ENCODE measurements around the gene TEX9. TPM values are rescaled to one million over a fixed set of nuclear protein-coding genes. Genes with fewer than 3 reads are reported as not detected.

TEX9 gene
- total RNA-seq, 2 experiments from 2014 or later, result 0.79 to 0.85 TPM

- POLR2A ChIA-PET, result no interaction called here
- CTCF ChIA-PET, result no interaction called here
- no peak for ATAC-seq
- Mint-ChIP-seq H3K36me3 (ENCODE audit: low read depth) (no peaks in the 10 kb centered on the region), H3K4me1 (ENCODE audit: low read depth) (peaks cover 7% of the 10 kb centered on the region), H3K27ac (no peak overlapping the region), H3K9me3 (no peaks in the 10 kb centered on the region), H3K27me3 (peaks cover 28% of the 10 kb centered on the region), H3K4me3 (no peak overlapping the region)
- no peak for DNase-seq
- intact Hi-C loops (cut with micrococcal nuclease), result no loop called here
- TF ChIP-seq CTCF (IDR thresholded peaks at IDR 0.05), result no peak
Measured at GRCh38 chr15:56460071-56460470, 94.8 kb downstream of the TEX9 start.

GRCh38 chr15:56460947-56461346, 95.7 kb downstream of the TEX9 start:
- intact Hi-C loops (cut with micrococcal nuclease), result no loop called here

GRCh38 chr15:56464893-56465520, 99.8 kb downstream of the TEX9 start, which contains the start of gene MNS1:
Gene MNS1 (minus strand): TSS chr15:56465137. CDS start chr15:56464972, 165 bp downstream.
- peak; percentile 98 for ATAC-seq
- Mint-ChIP-seq H3K36me3 (ENCODE audit: low read depth) (no peaks in the 10 kb centered on the region), H3K4me1 (ENCODE audit: low read depth) (peaks cover 23% of the 10 kb centered on the region), H3K27me3 (peaks cover 32% of the 10 kb centered on the region), H3K9me3 (no peaks in the 10 kb centered on the region), H3K27ac (peak within 1 kb of the TSS; percentile 72), H3K4me3 (peak within 1 kb of the TSS; percentile 82)
- peak; percentile 93 for DNase-seq
- CTCF ChIA-PET, result interaction anchor here (0.9 to 1.8 kb wide), 2 partner anchors 219 to 269 kb away, joined by 3 to 6 read pairs; partner anchors contain the start of gene ZNF280D
- POLR2A ChIA-PET, result interaction anchor here (0.6 to 1.4 kb wide), 3 partner anchors 18 to 1267 kb away, joined by 3 read pairs; no protein-coding TSS in a partner anchor
- no peak for TF ChIP-seq CTCF (IDR thresholded peaks at IDR 0.05)
- intact Hi-C loops (cut with micrococcal nuclease), result no loop called here

More at GRCh38 chr15:56460947-56461346, 95.7 kb downstream of the TEX9 start:
- Mint-ChIP-seq H3K9me3 (no peaks in the 10 kb centered on the region), H3K27ac (no peak overlapping the region), H3K36me3 (ENCODE audit: low read depth) (no peaks in the 10 kb centered on the region), H3K4me1 (ENCODE audit: low read depth) (peaks cover 13% of the 10 kb centered on the region), H3K4me3 (no peak overlapping the region), H3K27me3 (peaks cover 31% of the 10 kb centered on the region)
- TF ChIP-seq CTCF (IDR thresholded peaks at IDR 0.05), result no peak
- DNase-seq (no peak), ATAC-seq (no peak)
- ChIA-PET CTCF (no interaction called here), POLR2A (no interaction called here)

- POLR2A ChIA-PET, result no interaction called here
- Mint-ChIP-seq H3K36me3 (ENCODE audit: low read depth) (no peaks in the 10 kb centered on the region), H3K4me3 (no peak overlapping the region), H3K27me3 (peaks cover 23% of the 10 kb centered on the region), H3K9me3 (no peaks in the 10 kb centered on the region), H3K4me1 (ENCODE audit: low read depth) (peaks cover 23% of the 10 kb centered on the region), H3K27ac (no peak overlapping the region)
- intact Hi-C loops (cut with micrococcal nuclease), result no loop called here
- TF ChIP-seq CTCF (IDR thresholded peaks at IDR 0.05), result no peak
- DNase-seq (no peak), ATAC-seq (no peak)
- CTCF ChIA-PET, result interaction anchor here (0.8 kb wide), 1 partner anchor 23 kb away, joined by 3 read pairs; no protein-coding TSS in a partner anchor
Measured at GRCh38 chr15:56467616-56468015, 102.4 kb downstream of the TEX9 start.

- Mint-ChIP-seq H3K4me3 (peak overlapping the region; percentile 73), H3K27me3 (peaks cover 22% of the 10 kb centered on the region), H3K9me3 (no peaks in the 10 kb centered on the region), H3K4me1 (ENCODE audit: low read depth) (peaks cover 23% of the 10 kb centered on the region), H3K36me3 (ENCODE audit: low read depth) (no peaks in the 10 kb centered on the region), H3K27ac (peak overlapping the region; percentile 62)
- DNase-seq (peak; percentile 12), ATAC-seq (peak; percentile 55)
- no peak for TF ChIP-seq CTCF (IDR thresholded peaks at IDR 0.05)
- POLR2A ChIA-PET, result no interaction called here
- CTCF ChIA-PET, result no interaction called here
- intact Hi-C loops (cut with micrococcal nuclease), result no loop called here
Measured at GRCh38 chr15:56468401-56468800, 103.2 kb downstream of the TEX9 start.
